HL-60 (cell line): ENCODE results near the gene BAG2.

Experiments
- DNase-seq, 2 experiments: peaks; one replicate each; pipeline ENCODE4 v3.0.0-alpha.2; 2010 to 2020; ENCODE audit warnings: low read depth in 1 of 2, low spot score in 1 of 2
- H3K27ac ChIP-seq: fragments of 250-450 bp; sonication (Bioruptor Pico); replicated peaks from 2 replicates; pipeline ENCODE4 v1.5.1; 2020; ENCODE audit warnings: mild to moderate bottlenecking, moderate library complexity
- H3K27me3 ChIP-seq: fragments of 250-450 bp; sonication (Bioruptor Pico); 2 replicates; pipeline ENCODE4 v1.5.1; 2021; ENCODE audit warnings: mild to moderate bottlenecking, moderate library complexity; ENCODE audit not compliant: insufficient read depth, poor library complexity, severe bottlenecking
- H3K4me3 ChIP-seq: replicated peaks from 2 replicates; pipeline ENCODE4 v1.5.1; 2011; ENCODE audit warnings: mild to moderate bottlenecking, control low read depth, low read length; ENCODE audit not compliant: insufficient read depth
- GABPA ChIP-seq: IDR thresholded peaks from 2 replicates; pipeline ENCODE4 v1.6.1; 2012; ENCODE audit warnings: low read depth
- POLR2AphosphoS5 ChIP-seq: IDR thresholded peaks from 2 replicates; pipeline ENCODE4 v1.6.1; 2012; ENCODE audit warnings: low read depth
- REST ChIP-seq: IDR thresholded peaks from 2 replicates; pipeline ENCODE4 v1.6.1; 2012; ENCODE audit warnings: low read depth; ENCODE audit not compliant: insufficient replicate concordance
- SPI1 ChIP-seq: IDR thresholded peaks from 2 replicates; pipeline ENCODE4 v1.6.1; 2012; ENCODE audit warnings: low read depth, mild to moderate bottlenecking, borderline replicate concordance
- TF ChIP-seq, protein P1 (sequence below): IDR thresholded peaks from one replicate; pipeline ENCODE4 v1.5.1; 2011; ENCODE audit warnings: low read length, control low read depth, inconsistent platforms; ENCODE audit not compliant: insufficient read depth

The BAG2 gene

DNA sequence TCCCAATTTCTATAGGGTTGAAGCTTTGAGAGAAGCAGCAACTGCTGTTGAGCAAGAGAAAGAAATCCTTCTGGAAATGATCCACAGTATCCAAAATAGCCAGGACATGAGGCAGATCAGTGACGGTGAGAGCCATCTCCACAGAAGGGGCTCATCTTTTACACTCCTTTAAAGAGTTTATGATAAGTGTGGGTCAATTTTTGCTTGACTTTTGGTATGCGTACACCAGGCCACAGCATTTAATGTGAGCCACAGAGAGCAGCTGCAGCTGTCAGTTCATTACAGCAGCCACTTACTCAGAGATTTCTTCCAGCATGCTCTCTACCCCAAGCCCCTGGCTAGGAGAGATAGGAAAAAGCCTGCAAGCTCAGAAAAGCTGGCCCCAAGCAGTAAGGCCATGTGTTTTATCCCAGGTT lies 9.9 kb downstream of the BAG2 start:
- no peak overlapping the region for H3K4me3 ChIP-seq
- no peaks in the 10 kb centered on the region for H3K27me3 ChIP-seq
- no peak overlapping the region for H3K27ac ChIP-seq
- no peak for DNase-seq
- no peak for TF ChIP-seq REST
- TF ChIP-seq SPI1: no peak
- no peak for TF ChIP-seq GABPA
- TF ChIP-seq POLR2AphosphoS5: no peak
- TF ChIP-seq, protein P1, sequence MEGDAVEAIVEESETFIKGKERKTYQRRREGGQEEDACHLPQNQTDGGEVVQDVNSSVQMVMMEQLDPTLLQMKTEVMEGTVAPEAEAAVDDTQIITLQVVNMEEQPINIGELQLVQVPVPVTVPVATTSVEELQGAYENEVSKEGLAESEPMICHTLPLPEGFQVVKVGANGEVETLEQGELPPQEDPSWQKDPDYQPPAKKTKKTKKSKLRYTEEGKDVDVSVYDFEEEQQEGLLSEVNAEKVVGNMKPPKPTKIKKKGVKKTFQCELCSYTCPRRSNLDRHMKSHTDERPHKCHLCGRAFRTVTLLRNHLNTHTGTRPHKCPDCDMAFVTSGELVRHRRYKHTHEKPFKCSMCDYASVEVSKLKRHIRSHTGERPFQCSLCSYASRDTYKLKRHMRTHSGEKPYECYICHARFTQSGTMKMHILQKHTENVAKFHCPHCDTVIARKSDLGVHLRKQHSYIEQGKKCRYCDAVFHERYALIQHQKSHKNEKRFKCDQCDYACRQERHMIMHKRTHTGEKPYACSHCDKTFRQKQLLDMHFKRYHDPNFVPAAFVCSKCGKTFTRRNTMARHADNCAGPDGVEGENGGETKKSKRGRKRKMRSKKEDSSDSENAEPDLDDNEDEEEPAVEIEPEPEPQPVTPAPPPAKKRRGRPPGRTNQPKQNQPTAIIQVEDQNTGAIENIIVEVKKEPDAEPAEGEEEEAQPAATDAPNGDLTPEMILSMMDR: no peak

DNA sequence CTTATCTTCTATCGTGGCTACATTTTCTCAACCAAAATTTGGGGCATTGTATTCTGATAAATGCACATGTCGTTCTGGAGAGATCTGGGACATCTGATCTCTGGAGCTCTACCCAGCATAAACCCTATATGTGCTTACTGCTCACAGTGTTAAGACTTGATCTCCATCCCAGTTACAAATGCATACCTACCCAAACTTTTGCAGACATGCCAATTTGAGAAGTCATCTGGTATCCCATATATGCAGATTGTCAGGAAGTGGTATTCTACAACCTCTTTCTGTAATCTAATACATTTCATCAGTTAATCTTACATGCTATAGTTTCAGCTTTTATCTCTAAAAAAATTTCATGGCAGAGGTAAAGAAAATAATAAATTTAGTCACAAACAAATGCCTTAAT lies 11.2 kb downstream of the BAG2 start:
- Histone ChIP-seq H3K27me3 (no peaks in the 10 kb centered on the region), H3K27ac (no peak overlapping the region), H3K4me3 (no peak overlapping the region)
- TF ChIP-seq SPI1 (no peak), REST (no peak), POLR2AphosphoS5 (no peak)
- TF ChIP-seq, protein P1: no peak
- DNase-seq: no peak

- Histone ChIP-seq H3K27me3 (no peaks in the 10 kb centered on the region), H3K27ac (no peak overlapping the region), H3K4me3 (no peak overlapping the region)
- TF ChIP-seq SPI1 (no peak), POLR2AphosphoS5 (no peak), GABPA (no peak), REST (no peak)
- TF ChIP-seq, protein P1: no peak
- DNase-seq: no peak
Measured at GRCh38 chr6:57190140-57190539, 18.0 kb downstream of the BAG2 start.
